CD8-positive, alpha-beta memory T cell (primary cell): ENCODE data around the gene ADCK1. TPM values are rescaled to one million over a fixed set of nuclear protein-coding genes. Genes with fewer than 3 reads are reported as not detected.
A peak's percentile ranks its signal among the peaks of the same experiment; 100 is the strongest.

Source experiments
- CTCF ChIA-PET: fragments of 350-600 bp; sonication (Branson Sonifier 250); formaldehyde crosslinking; loops from one replicate; lab custom pipeline; 2021; ENCODE audit warnings: antibody characterized with exemption; lab: Charles Lee
- POLR2A ChIA-PET: fragments of 350-600 bp; sonication (Branson Sonifier 250); formaldehyde crosslinking; loops from one replicate; lab custom pipeline; 2021; ENCODE audit warnings: antibody characterized with exemption; lab: Charles Lee
- DNase-seq, 5 donors: peaks; one replicate each; pipeline versions ENCODE4 v3.0.0 to v3.0.0-alpha.2; 2020 to 2022; ENCODE audit warnings: mixed read lengths in 1 of 5
- H3K27ac ChIP-seq: one replicate; pipeline ENCODE4 v1.7.0; 2013; ENCODE audit warnings: low read depth, mild to moderate bottlenecking, low read length, moderate library complexity
- H3K27me3 ChIP-seq: 2 replicates; pipeline ENCODE4 v1.7.0; 2013; ENCODE audit warnings: low read length, mild to moderate bottlenecking; ENCODE audit not compliant: insufficient read depth, poor library complexity, severe bottlenecking
- H3K36me3 ChIP-seq: 2 replicates; pipeline ENCODE4 v1.7.0; 2013; ENCODE audit warnings: mild to moderate bottlenecking, low read length, moderate library complexity; ENCODE audit not compliant: insufficient read depth
- H3K4me1 ChIP-seq: 2 replicates; pipeline ENCODE4 v1.7.0; 2013; ENCODE audit warnings: mild to moderate bottlenecking, low read length, moderate library complexity; ENCODE audit not compliant: insufficient read depth
- H3K4me3 ChIP-seq: 2 replicates; pipeline ENCODE4 v1.7.0; 2013; ENCODE audit warnings: mild to moderate bottlenecking, low read length
- H3K9me3 ChIP-seq: 2 replicates; pipeline ENCODE4 v1.7.0; 2013; ENCODE audit warnings: mild to moderate bottlenecking, low read length
- H3K27ac Mint-ChIP-seq, 8 donors: one replicate each; pipeline ENCODE4 v1.8.0; 2020 to 2021; ENCODE audit warnings: mixed read lengths in 8 of 8, mild to moderate bottlenecking in 6 of 8, inconsistent platforms in 3 of 8, moderate library complexity in 3 of 8
- H3K27me3 Mint-ChIP-seq, 2 donors: one replicate each; pipeline ENCODE4 v1.8.0; 2020 to 2021; ENCODE audit warnings: mixed read lengths in 2 of 2, mild to moderate bottlenecking in 1 of 2, moderate library complexity in 1 of 2
- H3K36me3 Mint-ChIP-seq, 3 donors: one replicate each; pipeline ENCODE4 v1.8.0; 2020 to 2021; ENCODE audit warnings: mixed read lengths in 3 of 3, inconsistent platforms in 1 of 3, mild to moderate bottlenecking in 1 of 3
- H3K4me1 Mint-ChIP-seq, 3 donors: one replicate each; pipeline ENCODE4 v1.8.0; 2020 to 2021; ENCODE audit warnings: mixed read lengths in 3 of 3, inconsistent platforms in 1 of 3, mild to moderate bottlenecking in 1 of 3
- H3K4me3 Mint-ChIP-seq, 7 donors: one replicate each; pipeline ENCODE4 v1.8.0; 2020 to 2021; ENCODE audit warnings: mixed read lengths in 7 of 7, mild to moderate bottlenecking in 6 of 7, moderate library complexity in 4 of 7, inconsistent platforms in 2 of 7
- H3K9me3 Mint-ChIP-seq, 5 donors: one replicate each; pipeline ENCODE4 v1.8.0; 2020 to 2022; ENCODE audit warnings: mixed read lengths in 5 of 5, mild to moderate bottlenecking in 3 of 5, moderate library complexity in 2 of 5, inconsistent platforms in 1 of 5
- polyA plus RNA-seq: library from polyadenylated mRNA; unstranded; fragments of 300-500 nt; fragmentation: Illumina TruSeq; gene quantifications from one replicate; pipeline ENCODE4 v1.2.3, GENCODE V29; 2021
- total RNA-seq, 2 experiments: library from RNA; stranded (reverse); gene quantifications; one replicate each; pipeline ENCODE4 v1.2.3, GENCODE V29; 2021

ADCK1 gene
- total and polyA plus RNA-seq, 3 experiments from 2014 or later = 4.2 to 7.5 (median 5.9) TPM

DNA sequence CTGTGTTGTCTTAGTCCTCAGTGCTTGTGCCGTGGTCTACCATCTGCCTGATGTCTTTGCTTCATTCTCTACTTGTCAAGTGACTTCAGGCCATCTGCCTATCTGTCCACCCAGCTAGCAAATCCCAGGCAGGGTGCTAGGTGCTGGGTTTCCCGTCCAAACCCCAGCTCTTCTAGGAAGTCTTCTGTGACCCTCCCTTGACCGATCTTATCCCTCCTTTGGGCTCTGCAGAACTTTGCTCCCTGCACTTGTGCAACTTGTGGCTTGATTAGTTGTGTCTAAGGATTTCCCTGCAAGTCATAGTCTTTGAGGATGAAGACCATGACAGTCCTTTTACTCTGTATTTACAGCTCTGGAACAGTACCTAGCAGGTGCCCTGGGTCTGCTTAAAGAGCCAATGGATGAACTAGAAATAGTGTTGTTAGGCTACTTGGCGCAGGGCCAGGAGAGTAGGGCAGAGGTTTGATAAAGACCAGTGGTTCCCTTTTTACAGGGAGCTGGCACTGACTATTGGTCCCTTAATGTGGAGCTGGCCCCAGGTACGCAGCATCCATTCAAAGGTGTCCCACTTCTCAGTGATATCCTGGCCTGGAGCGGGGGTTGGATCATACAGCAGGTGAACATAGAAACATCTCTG lies 60.1 kb downstream of the ADCK1 start:
- Histone ChIP-seq H3K4me3 (no peak overlapping the region), H3K27ac (no peak overlapping the region), H3K27me3 (no peaks in the 10 kb centered on the region), H3K4me1 (no peaks in the 10 kb centered on the region), H3K36me3 (no peaks in the 10 kb centered on the region), H3K9me3 (no peaks in the 10 kb centered on the region)
- Mint-ChIP-seq H3K27ac (no peak overlapping the region), H3K9me3 (no peaks in the 10 kb centered on the region), H3K36me3 (peaks cover 4 to 8% (median 7%) of the 10 kb centered on the region in 3 donors), H3K4me1 (no peaks in the 10 kb centered on the region), H3K4me3 (no peak overlapping the region), H3K27me3 (no peaks in the 10 kb centered on the region)
- no peak for DNase-seq
- ChIA-PET POLR2A (no interaction called here), CTCF (interaction anchor here (1.7 kb wide), 1 partner anchor 738 kb away, joined by 6 read pairs; no protein-coding TSS in a partner anchor)

- Mint-ChIP-seq H3K9me3 (peaks cover 0 to 2% (median 0%) of the 10 kb centered on the region in 5 donors), H3K27me3 (no peaks in the 10 kb centered on the region), H3K36me3 (peaks cover 7 to 14% (median 9%) of the 10 kb centered on the region in 3 donors), H3K27ac (peak overlapping the region in 1 of 8 donors; percentile 68), H3K4me3 (no peak overlapping the region), H3K4me1 (no peaks in the 10 kb centered on the region)
- no peak for DNase-seq
- Histone ChIP-seq H3K4me3 (no peak overlapping the region), H3K4me1 (no peaks in the 10 kb centered on the region), H3K36me3 (no peaks in the 10 kb centered on the region), H3K27ac (no peak overlapping the region), H3K27me3 (no peaks in the 10 kb centered on the region), H3K9me3 (no peaks in the 10 kb centered on the region)
- ChIA-PET POLR2A (no interaction called here), CTCF (interaction anchor here (1.0 to 3.7 kb wide), 6 partner anchors 8 to 705 kb away, joined by 3 to 11 read pairs (median 6); no protein-coding TSS in a partner anchor)
Observed at GRCh38 chr14:77861201-77861600, 61.3 kb downstream of the ADCK1 start.

DNA sequence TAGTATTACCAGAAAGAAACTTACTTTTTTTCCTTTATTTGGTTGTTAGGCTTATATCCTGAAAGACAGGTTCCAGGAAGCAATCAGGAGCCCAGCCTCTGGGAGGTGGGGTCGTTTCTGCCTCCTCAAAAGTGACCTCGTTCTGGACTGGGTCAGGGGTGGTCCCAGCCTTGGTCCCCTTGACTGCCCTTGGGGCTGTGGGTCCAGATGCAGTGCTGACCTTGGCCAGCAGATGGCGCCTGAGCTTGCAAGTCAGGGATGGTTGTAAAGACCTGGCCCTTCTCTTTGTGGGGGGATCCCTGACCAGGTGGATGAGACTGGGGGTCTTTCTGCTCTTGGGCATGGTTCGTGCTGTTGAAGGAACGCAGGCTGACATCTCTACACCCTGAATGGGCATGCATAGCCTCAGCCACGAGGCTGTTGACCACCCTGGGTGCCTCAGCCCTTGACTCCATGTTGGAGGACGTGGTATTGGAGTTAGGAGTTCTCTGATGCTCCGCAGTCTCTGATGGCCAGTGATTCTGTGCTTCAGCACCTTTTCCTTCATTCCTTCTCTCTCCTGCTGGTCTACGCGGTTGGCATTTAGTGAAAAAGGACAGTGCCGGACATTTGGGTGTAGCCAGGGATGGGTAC lies 62.4 kb downstream of the ADCK1 start:
- peak; percentile 31 to 77 (median 68) for DNase-seq
- Mint-ChIP-seq H3K27me3 (no peaks in the 10 kb centered on the region), H3K36me3 (peaks cover 7 to 14% (median 9%) of the 10 kb centered on the region in 3 donors), H3K9me3 (peaks cover 0 to 2% (median 0%) of the 10 kb centered on the region in 5 donors), H3K27ac (no peak overlapping the region), H3K4me1 (no peaks in the 10 kb centered on the region), H3K4me3 (no peak overlapping the region)
- POLR2A ChIA-PET = no interaction called here
- Histone ChIP-seq H3K4me1 (no peaks in the 10 kb centered on the region), H3K36me3 (no peaks in the 10 kb centered on the region), H3K9me3 (no peaks in the 10 kb centered on the region), H3K4me3 (no peak overlapping the region), H3K27ac (no peak overlapping the region), H3K27me3 (no peaks in the 10 kb centered on the region)
- CTCF ChIA-PET = interaction anchor here (0.8 to 3.7 kb wide), 11 partner anchors 9 to 704 kb away, joined by 3 to 11 read pairs (median 5); no protein-coding TSS in a partner anchor

DNA sequence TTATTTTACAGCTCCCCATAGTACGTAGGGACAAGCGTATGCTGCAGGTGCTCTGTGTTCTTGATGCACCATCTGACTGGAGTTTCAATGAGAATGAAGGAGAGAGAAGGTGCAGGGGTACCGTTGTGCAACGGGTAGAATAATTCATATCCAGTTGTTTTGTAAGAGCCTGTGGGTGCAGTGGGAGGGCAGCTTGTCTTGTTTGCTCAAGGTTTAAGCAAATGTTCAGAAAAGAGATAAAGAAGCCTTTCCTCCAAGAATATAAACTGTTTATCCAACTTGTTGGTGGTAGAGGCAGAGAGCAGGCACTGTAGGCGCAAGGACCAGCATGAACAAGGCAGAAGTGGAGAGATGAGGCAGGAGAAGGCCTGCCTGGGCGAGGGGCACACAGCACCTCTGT lies 64.2 kb downstream of the ADCK1 start:
- ChIA-PET CTCF (interaction anchor here (3.5 to 3.7 kb wide), 2 partner anchors 17 to 702 kb away, joined by 11 read pairs; no protein-coding TSS in a partner anchor), POLR2A (no interaction called here)
- H3K9me3 Mint-ChIP-seq = peaks cover 0 to 2% (median 0%) of the 10 kb centered on the region in 5 donors

GRCh38 chr14:77864580-77864979 lies 64.7 kb downstream of the ADCK1 start:
- Mint-ChIP-seq H3K27ac (no peak overlapping the region), H3K27me3 (no peaks in the 10 kb centered on the region), H3K36me3 (peaks cover 7 to 15% (median 13%) of the 10 kb centered on the region in 3 donors), H3K4me3 (no peak overlapping the region), H3K4me1 (no peaks in the 10 kb centered on the region), H3K9me3 (peaks cover 0 to 2% (median 0%) of the 10 kb centered on the region in 5 donors)
- POLR2A ChIA-PET = no interaction called here
- H3K9me3 ChIP-seq = no peaks in the 10 kb centered on the region
- H3K36me3 ChIP-seq = no peaks in the 10 kb centered on the region
- CTCF ChIA-PET = interaction anchor here (3.5 to 3.7 kb wide), 2 partner anchors 16 to 702 kb away, joined by 11 read pairs; no protein-coding TSS in a partner anchor
- H3K4me3 ChIP-seq = no peak overlapping the region
- H3K4me1 ChIP-seq = no peaks in the 10 kb centered on the region
- H3K27ac ChIP-seq = no peak overlapping the region
- no peaks in the 10 kb centered on the region for H3K27me3 ChIP-seq
- no peak for DNase-seq

More for the DNA sequence above, 64.2 kb downstream of the ADCK1 start:
- Histone ChIP-seq H3K9me3 (no peaks in the 10 kb centered on the region), H3K27ac (no peak overlapping the region), H3K27me3 (no peaks in the 10 kb centered on the region), H3K4me3 (no peak overlapping the region), H3K36me3 (no peaks in the 10 kb centered on the region), H3K4me1 (no peaks in the 10 kb centered on the region)
- H3K27me3 Mint-ChIP-seq = no peaks in the 10 kb centered on the region
- no peaks in the 10 kb centered on the region for H3K4me1 Mint-ChIP-seq
- peak overlapping the region in 2 of 8 donors; percentile 9 to 38 for H3K27ac Mint-ChIP-seq
- H3K36me3 Mint-ChIP-seq = peaks cover 7 to 15% (median 13%) of the 10 kb centered on the region in 3 donors
- DNase-seq = no peak
- no peak overlapping the region for H3K4me3 Mint-ChIP-seq

GRCh38 chr14:77865455-77865854 lies 65.5 kb downstream of the ADCK1 start:
- H3K4me1 ChIP-seq = no peaks in the 10 kb centered on the region
- POLR2A ChIA-PET = no interaction called here
- H3K27ac ChIP-seq = no peak overlapping the region
- Mint-ChIP-seq H3K36me3 (peaks cover 3 to 13% (median 10%) of the 10 kb centered on the region in 3 donors), H3K4me1 (no peaks in the 10 kb centered on the region), H3K27me3 (no peaks in the 10 kb centered on the region), H3K27ac (no peak overlapping the region), H3K4me3 (no peak overlapping the region), H3K9me3 (peaks cover 0 to 2% (median 0%) of the 10 kb centered on the region in 5 donors)
- no peaks in the 10 kb centered on the region for H3K9me3 ChIP-seq
- DNase-seq = no peak
- H3K27me3 ChIP-seq = no peaks in the 10 kb centered on the region
- H3K36me3 ChIP-seq = no peaks in the 10 kb centered on the region
- CTCF ChIA-PET = no interaction called here
- H3K4me3 ChIP-seq = no peak overlapping the region

DNA sequence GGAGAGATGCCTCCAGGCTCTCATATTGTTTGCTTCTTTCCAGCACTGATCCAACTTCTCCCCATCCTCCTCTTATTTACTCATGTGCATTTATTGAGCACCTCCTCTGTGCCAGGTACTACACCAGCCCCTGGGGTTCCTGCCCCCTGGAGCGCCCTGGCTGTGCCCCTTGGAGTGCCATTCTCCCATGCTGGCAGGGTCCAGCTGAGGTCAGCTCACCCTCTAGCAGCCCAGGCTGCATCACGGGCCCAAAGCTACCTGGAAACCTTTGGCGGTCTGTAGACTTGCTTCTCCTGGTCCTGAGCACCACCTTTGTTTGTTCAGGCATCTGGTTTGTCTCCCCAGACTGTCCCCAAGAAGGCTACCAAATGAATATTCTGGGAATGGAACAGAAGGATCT lies 67.0 kb downstream of the ADCK1 start:
- no peak for DNase-seq
- Mint-ChIP-seq H3K4me1 (no peaks in the 10 kb centered on the region), H3K9me3 (peaks cover 0 to 2% (median 0%) of the 10 kb centered on the region in 5 donors), H3K27ac (no peak overlapping the region), H3K36me3 (peaks cover 4 to 13% (median 10%) of the 10 kb centered on the region in 3 donors), H3K4me3 (no peak overlapping the region), H3K27me3 (no peaks in the 10 kb centered on the region)
- Histone ChIP-seq H3K27me3 (no peaks in the 10 kb centered on the region), H3K27ac (no peak overlapping the region), H3K9me3 (no peaks in the 10 kb centered on the region), H3K4me1 (no peaks in the 10 kb centered on the region), H3K36me3 (no peaks in the 10 kb centered on the region), H3K4me3 (no peak overlapping the region)
- ChIA-PET CTCF (no interaction called here), POLR2A (no interaction called here)

GRCh38 chr14:77867476-77867875 lies 67.6 kb downstream of the ADCK1 start:
- no peaks in the 10 kb centered on the region for H3K36me3 ChIP-seq
- ChIA-PET POLR2A (no interaction called here), CTCF (no interaction called here)
- no peaks in the 10 kb centered on the region for H3K9me3 ChIP-seq
- peak overlapping the region in 1 of 8 donors; percentile 22 for H3K27ac Mint-ChIP-seq
- no peak overlapping the region for H3K27ac ChIP-seq
- no peaks in the 10 kb centered on the region for H3K27me3 ChIP-seq
- no peak overlapping the region for H3K4me3 Mint-ChIP-seq
- H3K4me1 ChIP-seq = no peaks in the 10 kb centered on the region
- H3K27me3 Mint-ChIP-seq = no peaks in the 10 kb centered on the region
- no peak overlapping the region for H3K4me3 ChIP-seq
- H3K4me1 Mint-ChIP-seq = no peaks in the 10 kb centered on the region
- peaks cover 0 to 2% (median 0%) of the 10 kb centered on the region in 5 donors for H3K9me3 Mint-ChIP-seq
- DNase-seq = no peak
- H3K36me3 Mint-ChIP-seq = peaks cover 6 to 13% (median 10%) of the 10 kb centered on the region in 3 donors
